Cardiac muscle cell (in vitro differentiated cells and primary cell): Measurements from ENCODE around the gene NAMPT. TPM values are rescaled to one million over a fixed set of nuclear protein-coding genes. Genes with fewer than 3 reads are reported as not detected.

Experiments
- DNase-seq, 2 donors: peaks; one replicate each; pipeline versions ENCODE4 v3.0.0 to v3.0.0-alpha.2; 2010 to 2017; ENCODE audit warnings: low read depth in 1 of 2, low spot score in 1 of 2
- H3K27ac ChIP-seq: fragments of 200-600 bp; sonication (generic); 2 replicates; pipeline ENCODE4 v1.5.1; 2016
- H3K27me3 ChIP-seq: fragments of 200-600 bp; sonication (generic); 2 replicates; pipeline ENCODE4 v1.6.0; 2016; ENCODE audit warnings: control low read depth
- H3K36me3 ChIP-seq: fragments of 200-600 bp; sonication (generic); 2 replicates; pipeline ENCODE4 v1.5.1; 2016; ENCODE audit warnings: control low read depth
- H3K4me1 ChIP-seq: fragments of 200-600 bp; sonication (generic); 2 replicates; pipeline ENCODE4 v1.8.1; 2017; ENCODE audit warnings: low read depth, mild to moderate bottlenecking, mixed run types
- H3K4me3 ChIP-seq: fragments of 200-600 bp; sonication (generic); 2 replicates; pipeline ENCODE4 v1.5.1; 2016; ENCODE audit warnings: mild to moderate bottlenecking
- H3K9me3 ChIP-seq: fragments of 200-600 bp; sonication (generic); 2 replicates; pipeline ENCODE4 v1.5.1; 2017; ENCODE audit warnings: low read depth, mild to moderate bottlenecking, control low read depth
- polyA plus RNA-seq: library from polyadenylated mRNA; unstranded; fragments of >200 nt; fragmentation: Nextera tagmentation; extraction: Ambion mirVana; gene quantifications from 2 replicates; pipeline ENCODE4 v1.2.1, GENCODE V29; 2016
- total RNA-seq: library from RNA; depleted of rRNA; stranded (reverse); fragments of >200 nt; gene quantifications from 2 replicates; pipeline ENCODE4 v1.2.3, GENCODE V29; 2016
- TF ChIP-seq, protein P1 (sequence below): IDR thresholded peaks from 2 replicates; pipeline ENCODE4 v1.5.1; 2012; ENCODE audit warnings: low read depth, mild to moderate bottlenecking, low read length

NAMPT gene
- total and polyA plus RNA-seq, 2 experiments from 2014 or later: 36.4 to 37.3 TPM

- DNase-seq: peak in 1 of 2 donors; percentile 6
- Histone ChIP-seq H3K27me3 (no peaks in the 10 kb centered on the region), H3K36me3 (no peaks in the 10 kb centered on the region), H3K9me3 (no peaks in the 10 kb centered on the region), H3K4me1 (peaks cover 3% of the 10 kb centered on the region), H3K4me3 (no peak overlapping the region), H3K27ac (no peak overlapping the region)
- TF ChIP-seq, protein P1, sequence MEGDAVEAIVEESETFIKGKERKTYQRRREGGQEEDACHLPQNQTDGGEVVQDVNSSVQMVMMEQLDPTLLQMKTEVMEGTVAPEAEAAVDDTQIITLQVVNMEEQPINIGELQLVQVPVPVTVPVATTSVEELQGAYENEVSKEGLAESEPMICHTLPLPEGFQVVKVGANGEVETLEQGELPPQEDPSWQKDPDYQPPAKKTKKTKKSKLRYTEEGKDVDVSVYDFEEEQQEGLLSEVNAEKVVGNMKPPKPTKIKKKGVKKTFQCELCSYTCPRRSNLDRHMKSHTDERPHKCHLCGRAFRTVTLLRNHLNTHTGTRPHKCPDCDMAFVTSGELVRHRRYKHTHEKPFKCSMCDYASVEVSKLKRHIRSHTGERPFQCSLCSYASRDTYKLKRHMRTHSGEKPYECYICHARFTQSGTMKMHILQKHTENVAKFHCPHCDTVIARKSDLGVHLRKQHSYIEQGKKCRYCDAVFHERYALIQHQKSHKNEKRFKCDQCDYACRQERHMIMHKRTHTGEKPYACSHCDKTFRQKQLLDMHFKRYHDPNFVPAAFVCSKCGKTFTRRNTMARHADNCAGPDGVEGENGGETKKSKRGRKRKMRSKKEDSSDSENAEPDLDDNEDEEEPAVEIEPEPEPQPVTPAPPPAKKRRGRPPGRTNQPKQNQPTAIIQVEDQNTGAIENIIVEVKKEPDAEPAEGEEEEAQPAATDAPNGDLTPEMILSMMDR: no peak
Observed at GRCh38 chr7:106236065-106236464, 48.7 kb downstream of the NAMPT start.

DNA sequence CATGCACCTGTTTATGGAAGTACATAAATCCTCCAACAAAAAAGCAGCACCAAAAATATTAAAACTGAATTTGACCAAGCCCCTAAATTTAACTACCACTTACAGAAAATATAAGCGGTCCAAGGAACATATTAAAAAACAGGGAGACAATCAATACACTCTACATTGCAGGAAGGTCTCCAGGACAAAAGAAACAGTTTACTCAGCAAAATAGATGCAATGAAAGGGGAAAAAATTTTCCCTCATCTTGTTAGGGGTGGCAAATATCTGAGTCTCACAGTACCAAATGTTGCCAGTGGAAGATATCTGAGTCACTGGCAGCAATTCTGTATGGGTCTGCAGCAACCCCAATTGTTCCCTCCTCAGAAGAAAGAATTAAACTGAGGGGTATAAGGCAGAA, 50.4 kb downstream of the NAMPT start:
- TF ChIP-seq, protein P1: no peak
- Histone ChIP-seq H3K9me3 (no peaks in the 10 kb centered on the region), H3K27ac (no peak overlapping the region), H3K27me3 (no peaks in the 10 kb centered on the region), H3K36me3 (no peaks in the 10 kb centered on the region), H3K4me3 (no peak overlapping the region), H3K4me1 (peaks cover 3% of the 10 kb centered on the region)
- DNase-seq: no peak

DNA sequence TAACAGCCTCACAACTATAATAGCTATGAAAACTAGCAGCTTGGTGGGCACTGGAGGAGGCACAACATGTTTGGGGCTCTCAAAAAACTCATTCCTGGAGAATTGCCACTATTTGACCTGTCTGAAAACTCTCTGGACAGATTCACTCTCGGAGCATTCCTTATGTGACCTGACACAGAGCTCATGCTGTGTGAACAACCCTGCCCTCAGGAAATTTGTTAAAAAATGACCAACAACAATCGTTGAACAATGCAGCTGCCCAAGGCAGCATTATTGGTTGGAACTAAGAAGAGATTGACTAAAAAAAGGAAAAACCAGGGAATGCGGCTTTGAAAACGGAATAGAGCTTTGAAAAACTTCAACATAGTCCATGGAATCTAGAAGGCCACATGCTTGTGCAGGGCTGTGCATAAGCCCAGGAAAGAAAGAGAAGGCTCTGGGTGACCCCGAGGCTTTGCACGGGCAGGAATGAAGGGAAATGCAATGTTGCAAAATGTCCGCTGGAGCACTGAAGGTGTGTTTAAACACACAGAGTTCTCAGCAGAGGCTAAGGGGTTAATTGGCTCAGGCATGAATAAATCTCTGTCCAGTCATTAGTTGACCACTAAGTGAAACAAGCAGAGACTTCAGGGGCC, 52.8 kb downstream of the NAMPT start:
- Histone ChIP-seq H3K36me3 (no peaks in the 10 kb centered on the region), H3K4me1 (peaks cover 3% of the 10 kb centered on the region), H3K27ac (no peak overlapping the region), H3K27me3 (no peaks in the 10 kb centered on the region), H3K9me3 (no peaks in the 10 kb centered on the region), H3K4me3 (no peak overlapping the region)
- TF ChIP-seq, protein P1: no peak
- DNase-seq: no peak

GRCh38 chr7:106225856-106226255, 58.9 kb downstream of the NAMPT start:
- Histone ChIP-seq H3K4me1 (no peaks in the 10 kb centered on the region), H3K9me3 (peaks cover 3% of the 10 kb centered on the region), H3K27ac (no peak overlapping the region), H3K27me3 (no peaks in the 10 kb centered on the region), H3K4me3 (no peak overlapping the region), H3K36me3 (no peaks in the 10 kb centered on the region)
- TF ChIP-seq, protein P1: no peak
- DNase-seq: no peak

- Histone ChIP-seq H3K4me3 (no peak overlapping the region), H3K36me3 (no peaks in the 10 kb centered on the region), H3K4me1 (no peaks in the 10 kb centered on the region), H3K27me3 (no peaks in the 10 kb centered on the region), H3K27ac (no peak overlapping the region), H3K9me3 (peaks cover 3% of the 10 kb centered on the region)
- DNase-seq: no peak
- TF ChIP-seq, protein P1: no peak
Observed at GRCh38 chr7:106224797-106225196, 60.0 kb downstream of the NAMPT start.

- H3K9me3 ChIP-seq: peaks cover 3% of the 10 kb centered on the region
- no peaks in the 10 kb centered on the region for H3K27me3 ChIP-seq
- H3K4me3 ChIP-seq: no peak overlapping the region
- TF ChIP-seq, protein P1: no peak
- H3K4me1 ChIP-seq: no peaks in the 10 kb centered on the region
- DNase-seq: no peak
- no peaks in the 10 kb centered on the region for H3K36me3 ChIP-seq
- H3K27ac ChIP-seq: no peak overlapping the region
Observed at GRCh38 chr7:106223156-106223555, 61.6 kb downstream of the NAMPT start.
